ENCODE results near the gene EED.
A peak's percentile ranks its signal among the peaks of the same experiment; 100 is the strongest.
"Not testable (repeated sequence)": the region's sequence is repeated elsewhere in the genome, so short reads cannot be mapped to it uniquely, and the experiment has no call there.

EED gene

GRCh38 chr11:86301742-86302091 is 57.2 kb downstream of the EED start:
- DNase-seq = no peak

DNA sequence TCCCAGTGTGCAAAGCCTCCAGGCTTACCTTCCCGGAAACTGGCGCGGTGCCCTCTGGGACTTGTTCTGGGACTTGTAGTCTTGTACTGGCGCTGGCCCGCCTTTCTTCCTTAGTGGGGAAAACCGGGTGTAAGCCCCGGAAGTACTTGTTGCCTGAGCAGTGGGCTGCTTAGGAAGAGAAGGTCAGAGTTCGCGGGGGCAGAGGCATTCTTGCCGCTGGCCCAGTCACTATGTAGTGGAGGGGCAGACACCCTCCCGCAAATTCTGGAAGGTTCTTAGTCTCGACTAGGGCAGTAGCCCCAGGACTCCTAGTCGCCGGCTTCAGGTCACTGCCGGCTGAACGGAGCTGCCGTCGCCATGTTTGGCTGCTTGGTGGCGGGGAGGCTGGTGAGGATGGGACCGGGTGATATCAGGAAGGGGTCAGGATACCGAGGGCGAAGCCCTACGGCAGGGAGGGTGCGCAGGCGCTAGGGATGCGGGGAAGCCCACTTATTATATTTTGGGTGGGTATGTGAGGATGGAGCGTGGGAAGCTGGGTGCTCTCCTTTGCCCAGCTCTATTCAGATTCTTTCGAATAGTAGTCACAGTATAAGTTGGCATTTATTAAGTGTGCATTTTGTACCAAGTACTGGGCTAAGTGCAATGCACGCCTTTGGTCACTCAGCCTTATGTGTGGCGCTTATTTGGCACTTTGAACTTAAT is 57.7 kb downstream of the EED start, which contains the start of gene HIKESHI:
TSS of gene HIKESHI (plus strand) at position 149 of the 702 bp plus-strand sequence. CDS start at position 358, 209 bp downstream.
- DNase-seq = peak; percentile 93

- DNase-seq = no peak
These were observed 58.7 kb downstream of the EED start for GRCh38 chr11:86303257-86303656.

GRCh38 chr11:86308710-86309109 is 64.2 kb downstream of the EED start:
- not testable (repeated sequence) for DNase-seq

GRCh38 chr11:86313793-86314192 is 69.2 kb downstream of the EED start:
- DNase-seq = no peak

GRCh38 chr11:86314636-86315035 is 70.1 kb downstream of the EED start:
- DNase-seq = no peak

All from activated naive CD4-positive, alpha-beta T cell treated with Interleukin-2 at 50 U/mL for 16 hours (primary cell).